Hematopoietic multipotent progenitor cell treated with erythropoietin and hydrocortisone succinate and interleukin-3 and kit ligand, for 15 days (in vitro differentiated cells): ENCODE data around the gene MUTYH.
"Not testable (repeated sequence)": the region's sequence is repeated elsewhere in the genome, so short reads cannot be mapped to it uniquely, and the experiment has no call there.

Experiments used
- DNase-seq: peaks from one replicate; pipeline ENCODE4 v3.0.0-alpha.2; 2015; ENCODE audit warnings: low spot score

Gene MUTYH

GRCh38 chr1:45339789-45340558 is at the start of gene MUTYH, which contains the start of gene TOE1:
MUTYH (minus strand) TSS chr1:45340440; CDS start chr1:45334505, 5,935 bp downstream.
TOE1 (plus strand) TSS chr1:45340170; CDS start chr1:45340253, 83 bp downstream.
- peak; percentile 81 for DNase-seq

- no peak for DNase-seq
Measured at GRCh38 chr1:45386219-45386618, 46.0 kb upstream of the MUTYH start.

- DNase-seq, result no peak
Measured at GRCh38 chr1:45385302-45385701, 45.1 kb upstream of the MUTYH start.

- DNase-seq, result not testable (repeated sequence)
Measured at GRCh38 chr1:45384213-45384612, 44.0 kb upstream of the MUTYH start.

- no peak for DNase-seq
Measured at GRCh38 chr1:45383191-45383590, 43.0 kb upstream of the MUTYH start.

GRCh38 chr1:45381243-45381642 is 41.0 kb upstream of the MUTYH start:
- DNase-seq, result no peak

GRCh38 chr1:45380730-45381129 is 40.5 kb upstream of the MUTYH start:
- no peak for DNase-seq

GRCh38 chr1:45380125-45380524 is 39.9 kb upstream of the MUTYH start:
- DNase-seq, result no peak

GRCh38 chr1:45379524-45379923 is 39.3 kb upstream of the MUTYH start:
- no peak for DNase-seq

GRCh38 chr1:45378184-45378583 is 37.9 kb upstream of the MUTYH start:
- DNase-seq, result no peak

GRCh38 chr1:45375104-45376090 is 35.2 kb upstream of the MUTYH start:
- DNase-seq, result no peak

GRCh38 chr1:45373573-45373972 is 33.3 kb upstream of the MUTYH start:
- no peak for DNase-seq

GRCh38 chr1:45370575-45370974 is 30.3 kb upstream of the MUTYH start:
- no peak for DNase-seq

- DNase-seq, result no peak
Measured at GRCh38 chr1:45365051-45365450, 24.8 kb upstream of the MUTYH start.

GRCh38 chr1:45364294-45364693 is 24.1 kb upstream of the MUTYH start:
- DNase-seq, result no peak

GRCh38 chr1:45360981-45361380 is 20.7 kb upstream of the MUTYH start:
- DNase-seq, result not testable (repeated sequence)

- peak; percentile 61 for DNase-seq
Measured at GRCh38 chr1:45359882-45360513, 19.8 kb upstream of the MUTYH start.

GRCh38 chr1:45356186-45356585 is 15.9 kb upstream of the MUTYH start:
- DNase-seq, result no peak

- no peak for DNase-seq
Measured at GRCh38 chr1:45355683-45356082, 15.4 kb upstream of the MUTYH start.

- DNase-seq, result no peak
Measured at GRCh38 chr1:45354838-45355237, 14.6 kb upstream of the MUTYH start.

GRCh38 chr1:45353685-45354084 is 13.4 kb upstream of the MUTYH start:
- no peak for DNase-seq

- DNase-seq, result no peak
Measured at GRCh38 chr1:45351508-45351907, 11.3 kb upstream of the MUTYH start.
